GM21381 (cell line): Measurements from ENCODE around the gene MGAT4A.

Source experiments
- ATAC-seq: cut with Tn5 transposase; IDR thresholded peaks from one replicate; pipeline ENCODE4 v1.9.1; 2021; ENCODE audit warnings: mild to moderate bottlenecking, moderate library complexity; ENCODE audit not compliant: unreplicated experiment

The MGAT4A gene

DNA sequence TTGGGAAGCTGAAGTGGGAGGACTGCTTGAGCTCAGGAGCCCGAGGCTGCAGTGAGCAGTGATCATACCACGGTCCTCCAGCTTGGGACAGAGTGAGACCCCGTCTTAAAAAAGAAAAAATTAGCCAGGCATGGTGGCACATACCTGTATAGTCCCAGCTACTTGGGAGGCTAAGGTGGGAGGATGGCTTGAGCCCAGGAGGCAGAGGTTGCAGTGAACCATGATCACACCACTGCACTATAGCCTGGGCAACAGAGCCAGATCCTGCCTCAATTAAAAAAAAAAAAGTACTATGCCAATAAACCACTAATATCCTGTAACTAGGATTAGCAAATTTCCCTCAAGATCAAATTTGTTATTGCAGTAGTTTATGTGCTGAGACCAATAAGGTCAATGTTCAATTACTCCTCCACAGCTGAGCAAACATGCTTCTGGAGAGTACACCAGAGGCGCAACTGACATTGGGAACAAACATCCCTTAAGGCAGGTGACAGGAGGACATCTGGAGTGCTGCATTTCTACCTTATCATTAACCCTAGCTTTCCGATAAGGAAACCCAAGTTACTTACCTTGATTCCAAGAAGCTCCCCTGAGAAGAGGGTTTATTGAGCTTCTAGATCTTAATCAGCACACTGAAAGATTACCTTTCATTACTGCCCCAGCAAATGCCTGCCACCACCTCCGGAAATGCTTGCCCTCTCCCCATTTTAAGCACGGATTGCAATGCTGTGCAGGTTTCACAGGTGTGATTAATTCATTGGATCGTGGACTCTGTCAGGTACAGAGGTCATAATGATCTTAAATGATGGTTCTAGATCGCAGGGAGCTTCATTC is 26.2 kb downstream of the MGAT4A start:
- ATAC-seq, result no peak

GRCh38 chr2:98703738-98704137 is 27.2 kb downstream of the MGAT4A start:
- ATAC-seq, result no peak

- ATAC-seq, result no peak
These were observed 27.9 kb downstream of the MGAT4A start for GRCh38 chr2:98702858-98703620.

GRCh38 chr2:98702127-98702802 is 28.7 kb downstream of the MGAT4A start:
- no peak for ATAC-seq

- ATAC-seq, result no peak
These were observed 29.7 kb downstream of the MGAT4A start for GRCh38 chr2:98701230-98701629.

DNA sequence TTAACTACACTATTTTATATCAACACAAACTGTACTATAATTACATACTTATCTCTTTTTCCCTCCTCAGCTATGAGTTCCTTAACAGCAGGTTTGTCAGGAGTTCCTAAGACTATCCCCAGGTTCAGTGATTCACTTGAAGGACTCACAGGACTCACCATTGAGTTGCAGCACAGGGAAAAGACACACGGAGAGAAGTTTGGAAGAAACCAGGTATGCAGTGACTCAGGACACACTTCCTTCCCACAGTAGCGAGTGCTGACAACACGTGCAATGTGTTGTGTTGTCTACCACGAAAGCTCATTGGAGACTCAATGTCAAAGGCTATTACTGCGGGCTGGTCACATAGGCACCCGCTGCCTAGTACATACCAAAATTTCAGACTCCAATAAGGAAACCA is 32.0 kb downstream of the MGAT4A start:
- no peak for ATAC-seq

GRCh38 chr2:98697651-98698337 is 33.1 kb downstream of the MGAT4A start:
- no peak for ATAC-seq

GRCh38 chr2:98696200-98696599 is 34.7 kb downstream of the MGAT4A start:
- no peak for ATAC-seq

GRCh38 chr2:98695255-98695654 is 35.7 kb downstream of the MGAT4A start:
- no peak for ATAC-seq

- ATAC-seq, result no peak
These were observed 37.5 kb downstream of the MGAT4A start for GRCh38 chr2:98693477-98693876.

GRCh38 chr2:98692090-98693054 is 38.6 kb downstream of the MGAT4A start:
- ATAC-seq, result no peak

DNA sequence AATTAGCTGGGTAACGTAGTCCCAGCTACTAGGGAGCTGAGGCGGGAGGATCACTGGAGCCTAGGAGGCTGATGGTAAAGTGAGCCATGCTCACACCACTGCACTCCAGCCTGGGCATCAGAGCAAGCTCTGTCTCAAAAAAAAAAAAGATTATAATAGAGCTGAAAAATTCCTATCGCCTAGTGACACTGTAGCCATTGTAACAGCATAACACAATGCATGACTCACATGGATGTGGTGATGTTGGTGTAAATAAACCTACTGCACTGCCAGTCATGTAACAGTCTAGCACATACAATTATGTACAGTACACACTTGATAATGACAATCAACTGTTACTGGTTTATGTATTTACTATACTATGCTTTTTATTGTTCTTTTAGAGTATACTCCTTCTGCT is 39.6 kb downstream of the MGAT4A start:
- no peak for ATAC-seq

GRCh38 chr2:98685930-98686887 is 44.7 kb downstream of the MGAT4A start:
- no peak for ATAC-seq

DNA sequence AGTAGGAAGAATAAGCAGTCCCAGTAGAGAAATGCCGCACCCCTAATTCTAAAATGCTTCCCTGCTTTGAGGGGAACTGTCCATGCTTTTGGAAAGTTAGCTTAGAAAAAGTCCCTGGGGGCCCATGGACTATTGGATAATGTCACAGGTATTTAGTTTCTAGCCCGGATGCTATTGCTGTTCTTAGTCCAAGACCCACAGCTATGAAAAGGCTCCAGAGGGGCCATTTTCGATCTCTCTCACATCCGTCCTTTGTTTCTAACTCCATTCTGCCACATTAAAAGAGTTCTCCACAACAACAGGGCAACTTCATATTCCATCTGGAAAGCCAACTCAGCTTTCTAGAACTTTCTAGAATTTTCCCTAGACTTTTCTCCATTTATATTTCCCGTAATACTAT is 47.2 kb downstream of the MGAT4A start:
- no peak for ATAC-seq

DNA sequence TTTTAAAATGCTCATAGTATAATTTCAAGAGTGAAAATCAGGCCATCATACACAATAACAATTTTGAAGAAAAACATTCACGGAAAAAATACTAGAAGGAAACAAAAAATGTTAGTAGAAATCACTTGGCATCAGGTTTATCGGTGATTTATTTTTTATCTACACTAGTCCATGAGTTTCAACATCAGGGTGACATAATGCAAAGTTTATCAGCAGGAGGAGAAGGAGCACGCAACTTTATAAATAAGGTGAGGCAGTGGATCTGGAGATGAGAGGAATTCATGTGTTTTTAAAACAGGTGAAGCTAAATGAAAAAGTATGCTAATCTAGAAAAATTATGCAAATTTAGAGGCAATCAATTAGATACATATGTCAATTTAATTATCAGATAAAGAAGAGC is 54.2 kb downstream of the MGAT4A start:
- no peak for ATAC-seq

GRCh38 chr2:98674233-98674964 is 56.5 kb downstream of the MGAT4A start:
- ATAC-seq, result no peak

DNA sequence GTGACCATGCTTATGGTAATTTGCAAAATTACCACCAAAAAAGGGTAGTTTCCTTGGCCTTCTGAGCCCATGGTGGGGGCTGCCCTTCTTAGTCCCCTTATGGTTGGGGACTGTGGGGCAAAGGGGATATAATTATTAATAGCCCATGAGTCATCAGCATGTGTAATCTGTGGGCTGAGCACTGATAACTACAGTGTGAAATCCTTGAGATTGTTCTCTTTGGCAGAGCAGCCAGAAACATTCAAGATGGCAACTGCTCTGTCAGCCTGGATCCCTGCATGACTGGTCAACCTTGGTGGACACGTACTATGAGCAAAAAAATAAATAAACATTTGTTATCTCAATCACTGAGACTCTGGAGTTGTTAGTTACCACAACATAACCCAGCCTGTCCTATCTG is 61.3 kb downstream of the MGAT4A start:
- ATAC-seq, result no peak

GRCh38 chr2:98665677-98666076 is 65.3 kb downstream of the MGAT4A start:
- ATAC-seq, result no peak
